Right forelimb (tissue), 1 donor: Measurements from ENCODE around the gene VAV2.

Experiments
- DNase-seq: peaks from one replicate; pipeline ENCODE4 v3.0.0-alpha.2; 2018

Gene VAV2, protein sequence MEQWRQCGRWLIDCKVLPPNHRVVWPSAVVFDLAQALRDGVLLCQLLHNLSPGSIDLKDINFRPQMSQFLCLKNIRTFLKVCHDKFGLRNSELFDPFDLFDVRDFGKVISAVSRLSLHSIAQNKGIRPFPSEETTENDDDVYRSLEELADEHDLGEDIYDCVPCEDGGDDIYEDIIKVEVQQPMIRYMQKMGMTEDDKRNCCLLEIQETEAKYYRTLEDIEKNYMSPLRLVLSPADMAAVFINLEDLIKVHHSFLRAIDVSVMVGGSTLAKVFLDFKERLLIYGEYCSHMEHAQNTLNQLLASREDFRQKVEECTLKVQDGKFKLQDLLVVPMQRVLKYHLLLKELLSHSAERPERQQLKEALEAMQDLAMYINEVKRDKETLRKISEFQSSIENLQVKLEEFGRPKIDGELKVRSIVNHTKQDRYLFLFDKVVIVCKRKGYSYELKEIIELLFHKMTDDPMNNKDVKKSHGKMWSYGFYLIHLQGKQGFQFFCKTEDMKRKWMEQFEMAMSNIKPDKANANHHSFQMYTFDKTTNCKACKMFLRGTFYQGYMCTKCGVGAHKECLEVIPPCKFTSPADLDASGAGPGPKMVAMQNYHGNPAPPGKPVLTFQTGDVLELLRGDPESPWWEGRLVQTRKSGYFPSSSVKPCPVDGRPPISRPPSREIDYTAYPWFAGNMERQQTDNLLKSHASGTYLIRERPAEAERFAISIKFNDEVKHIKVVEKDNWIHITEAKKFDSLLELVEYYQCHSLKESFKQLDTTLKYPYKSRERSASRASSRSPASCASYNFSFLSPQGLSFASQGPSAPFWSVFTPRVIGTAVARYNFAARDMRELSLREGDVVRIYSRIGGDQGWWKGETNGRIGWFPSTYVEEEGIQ

DNA sequence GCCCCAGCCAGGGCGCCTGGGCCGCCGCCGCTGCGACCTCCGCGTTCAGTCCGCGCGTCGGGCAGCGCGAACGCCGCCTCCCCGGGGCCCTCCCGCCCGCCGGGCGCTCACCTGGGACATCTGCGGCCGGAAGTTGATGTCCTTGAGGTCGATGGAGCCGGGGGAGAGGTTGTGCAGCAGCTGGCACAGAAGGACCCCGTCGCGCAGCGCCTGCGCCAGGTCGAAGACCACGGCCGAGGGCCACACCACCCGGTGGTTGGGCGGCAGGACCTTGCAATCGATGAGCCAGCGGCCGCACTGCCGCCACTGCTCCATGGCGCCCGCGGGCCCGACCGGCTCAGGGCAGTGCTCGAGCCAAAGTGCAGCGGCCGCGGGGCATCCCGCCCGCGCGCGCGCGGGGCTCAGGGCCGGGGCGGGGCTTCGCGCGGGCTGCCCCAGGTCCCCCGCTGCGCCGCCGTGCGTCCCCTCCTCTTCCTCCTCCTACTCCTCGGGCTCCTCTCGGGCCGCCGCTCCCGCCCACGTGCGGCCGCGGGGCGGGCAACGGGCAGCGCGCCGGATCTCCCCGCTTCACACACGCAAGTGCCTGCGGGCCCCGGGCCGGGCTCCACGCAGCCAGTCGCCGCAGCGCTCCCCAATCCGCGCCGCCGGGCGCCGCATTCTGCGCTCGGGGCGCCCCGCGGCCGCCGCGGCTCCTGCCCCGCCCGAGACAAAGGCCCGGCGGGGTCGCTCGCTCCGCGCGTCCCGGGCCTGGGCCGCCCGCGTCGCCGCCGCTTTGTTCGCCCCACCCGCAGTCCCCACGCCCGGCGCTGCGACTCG lies at the start of gene VAV2:
VAV2 (minus strand) TSS at position 361 of the 816 bp plus-strand sequence; CDS start at position 315, 46 bp downstream.
- DNase-seq: peak; percentile 72

- no peak for DNase-seq
These were observed 49.5 kb upstream of the VAV2 start for GRCh38 chr9:134041649-134041962.

DNA sequence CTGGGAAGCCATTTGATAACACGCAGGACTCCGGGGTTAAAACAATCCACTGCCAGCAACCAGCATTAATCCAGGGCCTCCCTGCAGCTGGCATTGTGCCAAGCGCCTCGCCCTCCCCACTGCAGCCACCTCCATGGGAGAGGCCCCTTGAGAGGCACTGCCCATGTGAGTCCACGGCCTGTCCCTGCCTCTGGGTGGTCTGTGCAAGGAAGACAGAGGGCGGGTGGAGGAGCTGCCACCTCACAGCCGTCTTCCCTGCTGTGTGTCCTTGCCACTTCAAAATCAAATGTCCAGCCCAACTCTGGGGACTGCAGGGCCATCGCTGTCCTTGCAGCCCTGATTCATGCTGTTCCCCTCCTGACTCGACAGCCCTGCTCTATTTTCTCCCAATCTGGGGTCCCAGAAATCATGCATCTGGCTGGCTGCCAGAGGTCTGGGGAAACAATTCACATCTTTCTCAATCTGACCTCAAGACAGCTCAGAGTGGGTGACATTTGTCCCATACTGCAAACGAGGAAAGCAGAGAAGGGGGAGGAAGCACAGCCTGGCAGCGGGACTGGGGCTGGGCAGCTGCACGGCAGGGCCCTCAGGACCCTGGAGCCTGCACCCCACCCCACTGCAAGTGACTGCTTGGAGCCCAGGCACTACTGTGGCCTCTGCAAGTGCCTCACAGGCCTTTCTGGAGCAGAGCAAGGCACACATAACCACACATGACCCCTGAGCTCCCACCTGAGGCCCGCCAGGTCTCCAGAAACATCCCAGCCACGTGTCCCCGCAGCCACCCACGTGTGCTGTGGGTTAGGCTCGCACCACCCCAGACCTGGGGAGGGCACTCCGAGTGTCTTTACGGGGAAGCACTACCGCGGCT lies 48.9 kb upstream of the VAV2 start:
- DNase-seq: no peak

DNA sequence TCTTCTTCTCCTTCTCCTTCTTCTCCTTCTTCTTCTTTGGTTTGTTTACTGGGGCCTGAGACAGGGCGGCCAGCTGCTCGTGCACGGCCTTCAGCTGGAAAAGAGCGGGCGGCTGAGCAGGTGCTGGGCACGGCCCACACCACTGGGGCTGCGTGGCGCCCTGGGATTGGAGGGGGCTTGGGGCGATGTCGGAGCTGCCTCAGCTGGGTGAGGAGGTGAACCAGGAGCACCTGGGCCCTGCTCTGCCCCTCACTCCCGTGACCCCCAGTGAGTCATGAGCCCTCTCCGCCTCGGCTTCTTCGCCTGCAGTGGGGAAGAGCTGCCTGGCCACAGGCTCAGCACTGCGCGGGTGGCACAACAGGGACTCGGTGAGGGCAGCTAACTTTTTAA lies 48.0 kb upstream of the VAV2 start:
- no peak for DNase-seq

GRCh38 chr9:134039386-134040175 lies 47.5 kb upstream of the VAV2 start:
- DNase-seq: no peak

GRCh38 chr9:134037641-134038040 lies 45.5 kb upstream of the VAV2 start:
- no peak for DNase-seq

- DNase-seq: no peak
These were observed 44.0 kb upstream of the VAV2 start for GRCh38 chr9:134036130-134036529.

- DNase-seq: no peak
These were observed 43.2 kb upstream of the VAV2 start for GRCh38 chr9:134035041-134036039.

- DNase-seq: no peak
These were observed 42.3 kb upstream of the VAV2 start for GRCh38 chr9:134034215-134035040.

DNA sequence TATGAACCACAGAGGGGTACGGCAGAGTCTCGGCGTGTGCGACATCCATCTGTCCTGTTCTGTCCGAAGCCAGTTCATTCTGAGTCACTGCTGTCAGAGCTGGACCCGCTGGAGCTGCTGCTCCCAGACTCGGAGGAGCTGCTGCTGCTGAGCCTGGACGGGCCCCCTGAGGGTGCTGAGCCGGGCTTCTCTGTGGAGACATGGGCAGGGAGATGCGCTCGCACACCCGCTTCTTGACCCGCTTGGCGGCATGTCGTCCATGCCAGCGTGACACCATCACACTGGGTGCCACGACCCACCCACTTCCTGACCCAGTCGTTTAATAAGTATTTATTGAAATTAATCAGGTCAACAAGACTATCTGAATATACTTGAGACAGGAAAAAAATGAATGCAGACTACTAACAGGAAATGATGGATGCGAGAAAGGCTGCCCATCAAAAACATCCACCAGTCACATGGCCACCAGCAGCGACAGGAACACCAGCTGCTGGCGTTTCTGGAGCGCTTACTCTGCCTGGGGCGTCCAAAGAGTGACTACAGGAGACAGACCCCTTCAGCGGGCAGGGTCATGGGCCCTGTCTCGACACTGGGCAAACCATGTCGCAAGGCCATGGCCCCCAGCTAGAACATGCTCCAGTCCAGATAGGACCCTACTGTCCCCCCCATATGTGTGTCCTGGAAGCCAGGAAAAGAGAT lies 41.5 kb upstream of the VAV2 start:
- DNase-seq: no peak

GRCh38 chr9:134032456-134033222 lies 40.5 kb upstream of the VAV2 start:
- DNase-seq: no peak

- no peak for DNase-seq
These were observed 39.7 kb upstream of the VAV2 start for GRCh38 chr9:134031783-134032182.

DNA sequence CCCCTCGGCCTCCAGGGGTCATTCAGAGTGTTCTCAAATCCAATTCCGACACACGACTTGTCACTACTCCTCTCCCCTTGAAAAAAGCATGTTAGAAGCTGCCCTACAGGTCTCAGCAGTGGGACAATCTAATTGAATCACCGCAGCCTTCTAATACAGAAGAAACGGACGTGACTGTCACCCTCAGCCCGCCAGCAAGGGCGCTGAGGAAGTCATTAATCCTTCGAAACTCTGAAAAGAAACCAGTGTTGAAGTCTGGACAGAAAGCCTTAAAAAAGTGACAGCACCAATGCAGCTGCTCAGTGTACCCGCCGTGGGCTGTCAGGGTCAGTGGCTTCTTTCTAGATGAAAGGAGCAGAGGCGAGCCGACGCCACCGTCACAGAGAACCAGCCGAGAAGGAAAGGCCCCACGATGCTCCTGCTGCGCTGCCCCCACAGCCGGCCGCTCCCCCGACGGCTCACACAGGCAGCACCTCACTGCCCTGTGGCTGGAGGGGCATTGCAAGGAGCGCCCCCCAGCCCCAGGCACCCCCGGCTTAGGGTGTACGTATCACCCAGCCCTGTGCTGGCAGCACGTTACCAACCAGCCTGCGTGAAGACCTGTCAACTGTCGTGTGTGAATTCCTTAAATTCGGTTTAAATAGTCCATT lies 38.8 kb upstream of the VAV2 start:
- no peak for DNase-seq

DNA sequence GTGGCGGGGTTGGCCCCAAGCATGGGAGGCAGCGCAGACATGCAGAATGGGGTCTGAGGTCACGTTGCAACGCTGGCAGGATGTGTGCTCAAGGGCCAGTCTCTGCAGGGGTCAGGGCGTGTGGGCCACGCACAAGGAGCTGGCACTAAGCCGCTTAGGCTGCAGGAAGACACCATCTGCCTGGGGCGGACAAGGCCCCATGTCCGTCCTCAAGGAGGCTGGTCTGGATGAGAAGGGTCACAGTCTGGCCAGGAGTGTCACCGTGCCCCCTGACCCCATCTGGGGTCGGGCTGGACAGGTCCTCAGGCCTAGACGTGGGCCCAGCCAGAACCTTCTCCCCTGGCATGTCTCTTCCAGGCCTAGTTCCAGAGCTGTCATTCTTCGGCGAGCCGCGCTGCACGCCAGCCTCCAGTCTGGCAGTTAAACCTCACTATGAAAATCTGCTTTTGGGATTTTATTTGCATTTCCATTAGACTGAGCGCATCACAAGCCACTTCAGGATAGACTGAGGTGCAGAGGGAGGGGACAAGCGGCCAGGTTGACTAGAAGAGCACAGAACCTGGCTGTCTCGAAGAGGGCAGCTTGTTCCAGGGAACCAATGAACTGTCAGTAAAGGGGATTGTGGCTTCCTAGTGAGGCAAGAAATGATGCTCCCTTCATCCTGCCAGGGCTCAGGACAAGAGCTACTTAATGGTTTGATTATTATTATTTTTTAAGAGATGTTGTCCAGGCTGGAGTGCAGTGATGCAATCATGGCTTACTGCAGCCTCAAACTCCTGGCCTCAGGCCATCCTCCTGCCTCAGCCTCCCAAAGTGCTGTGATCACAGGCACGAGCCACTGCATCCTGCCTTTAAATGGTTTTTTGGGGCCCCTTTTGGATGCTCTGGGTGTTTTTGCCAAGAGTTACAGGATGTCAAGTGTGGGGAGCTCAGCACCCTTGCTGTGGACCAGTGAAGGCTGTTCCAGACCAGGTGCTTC lies 37.4 kb upstream of the VAV2 start:
- DNase-seq: no peak

DNA sequence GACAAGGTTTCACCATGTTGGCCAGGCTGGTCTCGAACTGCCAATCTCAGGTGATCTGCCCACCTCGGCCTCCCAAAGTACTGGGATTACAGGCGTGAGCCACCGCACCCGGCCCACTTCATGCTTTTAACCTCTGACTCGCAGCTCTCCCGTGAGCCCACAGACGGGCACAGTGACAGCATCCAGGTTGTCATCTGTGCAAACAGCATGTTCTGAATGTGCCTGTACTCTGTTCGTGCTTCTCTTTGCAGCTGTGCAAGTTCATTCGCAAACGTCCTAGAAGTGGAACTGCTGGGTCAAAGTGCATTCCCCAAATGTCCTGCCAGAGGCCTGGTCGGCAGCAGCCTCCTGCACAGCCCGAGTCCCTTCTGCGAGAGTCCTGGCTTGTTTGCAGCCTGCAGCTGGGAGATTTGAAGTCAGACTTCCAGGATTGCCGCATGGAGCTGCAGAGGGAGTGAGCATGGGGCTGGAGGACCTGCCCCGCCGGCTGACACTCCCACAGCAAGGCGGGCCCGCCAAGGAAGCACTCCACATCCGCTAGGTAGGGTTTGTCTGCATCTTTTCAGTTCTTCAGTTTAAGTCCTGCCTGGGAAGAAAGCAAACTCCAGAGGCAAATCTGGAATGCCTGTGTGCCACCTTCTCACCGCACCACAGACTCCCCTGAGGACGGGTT lies 36.6 kb upstream of the VAV2 start:
- no peak for DNase-seq
